GM21619 (cell line): Measurements from ENCODE around the gene DMD.

Source experiments
- ATAC-seq: cut with Tn5 transposase; IDR thresholded peaks from one replicate; pipeline ENCODE4 v1.9.1; 2021; ENCODE audit not compliant: unreplicated experiment

Gene DMD

GRCh38 chrX:31323658-31324057 lies 1887.7 kb downstream of the DMD start:
- ATAC-seq, result peak; percentile 90

- ATAC-seq, result no peak
These were observed 1890.6 kb downstream of the DMD start for GRCh38 chrX:31320740-31321139.

- no peak for ATAC-seq
These were observed 1891.8 kb downstream of the DMD start for GRCh38 chrX:31319586-31319985.

- ATAC-seq, result no peak
These were observed 1892.5 kb downstream of the DMD start for GRCh38 chrX:31318866-31319265.

GRCh38 chrX:31316340-31316991 lies 1894.9 kb downstream of the DMD start:
- no peak for ATAC-seq

- no peak for ATAC-seq
These were observed 1896.4 kb downstream of the DMD start for GRCh38 chrX:31314921-31315320.

GRCh38 chrX:31307952-31308351 lies 1903.4 kb downstream of the DMD start:
- ATAC-seq, result no peak

- no peak for ATAC-seq
These were observed 1908.7 kb downstream of the DMD start for GRCh38 chrX:31302573-31303075.

- no peak for ATAC-seq
These were observed 1909.4 kb downstream of the DMD start for GRCh38 chrX:31301941-31302340.

- no peak for ATAC-seq
These were observed 1910.1 kb downstream of the DMD start for GRCh38 chrX:31301203-31301602.

GRCh38 chrX:31298916-31299315 lies 1912.4 kb downstream of the DMD start:
- ATAC-seq, result no peak

GRCh38 chrX:31297881-31298280 lies 1913.5 kb downstream of the DMD start:
- ATAC-seq, result no peak

- no peak for ATAC-seq
These were observed 1916.9 kb downstream of the DMD start for GRCh38 chrX:31294475-31294874.

- no peak for ATAC-seq
These were observed 1917.9 kb downstream of the DMD start for GRCh38 chrX:31293409-31293808.

GRCh38 chrX:31291131-31291530 lies 1920.2 kb downstream of the DMD start:
- no peak for ATAC-seq

- ATAC-seq, result no peak
These were observed 1923.5 kb downstream of the DMD start for GRCh38 chrX:31287861-31288260.

- ATAC-seq, result no peak
These were observed 1930.8 kb downstream of the DMD start for GRCh38 chrX:31280580-31280979.

GRCh38 chrX:31279359-31279758 lies 1932.0 kb downstream of the DMD start:
- ATAC-seq, result no peak

GRCh38 chrX:31272472-31272775 lies 1938.9 kb downstream of the DMD start:
- no peak for ATAC-seq

- no peak for ATAC-seq
These were observed 1939.5 kb downstream of the DMD start for GRCh38 chrX:31271615-31272471.

GRCh38 chrX:31269914-31270313 lies 1941.4 kb downstream of the DMD start:
- ATAC-seq, result no peak

- ATAC-seq, result no peak
These were observed 1943.0 kb downstream of the DMD start for GRCh38 chrX:31268359-31268758.
